Naive thymus-derived CD4-positive, alpha-beta T cell (primary cell): ENCODE data around the gene CDC42EP4. TPM values are rescaled to one million over a fixed set of nuclear protein-coding genes. Genes with fewer than 3 reads are reported as not detected.

Experiments used
- ATAC-seq: fragments of 150-1000 bp; cut with Tn5 transposase; 2 replicates; pipeline ENCODE4 v1.10.0; 2021; ENCODE audit warnings: mild to moderate bottlenecking, moderate library complexity
- CTCF ChIA-PET: fragments of 350-600 bp; sonication (Branson Sonifier 250); formaldehyde crosslinking; loops from one replicate; lab custom pipeline; 2021; ENCODE audit warnings: antibody characterized with exemption; lab: Charles Lee
- POLR2A ChIA-PET: fragments of 350-600 bp; sonication (Branson Sonifier 250); formaldehyde crosslinking; loops from one replicate; lab custom pipeline; 2021; ENCODE audit warnings: antibody characterized with exemption, inconsistent platforms; lab: Charles Lee
- DNase-seq, 9 donors: peaks; one replicate each; pipeline versions ENCODE4 v3.0.0 to v3.0.0-alpha.2; 2020 to 2022; ENCODE audit warnings: mixed read lengths in 1 of 9
- H3K27ac ChIP-seq: one replicate; pipeline ENCODE4 v1.7.0; 2013; ENCODE audit warnings: mild to moderate bottlenecking, low read depth, low read length, moderate library complexity
- H3K27me3 ChIP-seq, 2 donors: one replicate each; pipeline ENCODE4 v1.7.0; 2013; ENCODE audit warnings: low read length in 2 of 2, mild to moderate bottlenecking in 2 of 2, moderate library complexity in 2 of 2; ENCODE audit not compliant: control insufficient read depth in 2 of 2, insufficient read depth in 2 of 2
- H3K36me3 ChIP-seq, 3 experiments: 1 replicate in 2 of 3; 2 replicates in 1 of 3; pipeline ENCODE4 v1.7.0; 2013; ENCODE audit warnings: low read length in 3 of 3, mild to moderate bottlenecking in 3 of 3, moderate library complexity in 1 of 3; ENCODE audit not compliant: insufficient read depth in 3 of 3, control insufficient read depth in 2 of 3
- H3K4me1 ChIP-seq, 2 donors: one replicate each; pipeline ENCODE4 v1.7.0; 2013; ENCODE audit warnings: low read length in 2 of 2, mild to moderate bottlenecking in 2 of 2, moderate library complexity in 1 of 2; ENCODE audit not compliant: control insufficient read depth in 2 of 2, insufficient read depth in 2 of 2
- H3K4me3 ChIP-seq: 2 replicates; pipeline ENCODE4 v1.7.0; 2013; ENCODE audit warnings: mild to moderate bottlenecking, low read length
- H3K9me3 ChIP-seq, 3 experiments: 1 replicate in 2 of 3; 2 replicates in 1 of 3; pipeline ENCODE4 v1.7.0; 2013; ENCODE audit warnings: low read length in 3 of 3; ENCODE audit not compliant: control insufficient read depth in 2 of 3
- H3K27ac Mint-ChIP-seq, 9 donors: one replicate each; pipeline ENCODE4 v1.8.0; 2020 to 2022; ENCODE audit warnings: mixed read lengths in 9 of 9, mild to moderate bottlenecking in 8 of 9, moderate library complexity in 5 of 9, inconsistent platforms in 2 of 9
- H3K27me3 Mint-ChIP-seq, 5 donors: one replicate each; pipeline ENCODE4 v1.8.0; 2021 to 2022; ENCODE audit warnings: mixed read lengths in 5 of 5, mild to moderate bottlenecking in 1 of 5
- H3K36me3 Mint-ChIP-seq, 5 donors: one replicate each; pipeline ENCODE4 v1.8.0; 2020 to 2022; ENCODE audit warnings: mixed read lengths in 5 of 5, mild to moderate bottlenecking in 3 of 5, inconsistent platforms in 1 of 5
- H3K4me1 Mint-ChIP-seq, 7 donors: one replicate each; pipeline ENCODE4 v1.8.0; 2020 to 2022; ENCODE audit warnings: mixed read lengths in 7 of 7, mild to moderate bottlenecking in 3 of 7, inconsistent platforms in 1 of 7
- H3K4me3 Mint-ChIP-seq, 10 donors: one replicate each; pipeline ENCODE4 v1.8.0; 2020 to 2022; ENCODE audit warnings: mild to moderate bottlenecking in 10 of 10, mixed read lengths in 10 of 10, moderate library complexity in 6 of 10, inconsistent platforms in 2 of 10
- H3K9me3 Mint-ChIP-seq, 11 donors: one replicate each; pipeline ENCODE4 v1.8.0; 2020 to 2022; ENCODE audit warnings: mixed read lengths in 11 of 11, mild to moderate bottlenecking in 4 of 11, inconsistent platforms in 1 of 11, moderate library complexity in 1 of 11
- intact Hi-C, 2 donors: fragments of 100-400 bp; cut with micrococcal nuclease; formaldehyde crosslinking; loops; one replicate each; pipeline ENCODE4 v1.15.1; 2023
- polyA plus RNA-seq, 2 donors: library from polyadenylated mRNA; unstranded; fragments of 300-500 nt; fragmentation: Illumina TruSeq; gene quantifications; one replicate each; pipeline ENCODE4 v1.2.3, GENCODE V29; 2021
- total RNA-seq, 6 experiments: library from RNA in 5 of 6; stranded (reverse) in 5 of 6; gene quantifications; 1 replicate in 5 of 6; 2 replicates in 1 of 6; pipeline ENCODE4 v1.2.3 and lab custom pipeline; 2021 to 2026

CDC42EP4 gene
- total and polyA plus RNA-seq, 7 experiments from 2014 or later: 0.19 to 15.8 (median 1.5) TPM

- Mint-ChIP-seq H3K27me3 (no peaks in the 10 kb centered on the region), H3K9me3 (no peaks in the 10 kb centered on the region), H3K27ac (no peak overlapping the region), H3K36me3 (no peaks in the 10 kb centered on the region), H3K4me3 (no peak overlapping the region), H3K4me1 (no peaks in the 10 kb centered on the region)
- ATAC-seq (no peak), DNase-seq (no peak)
- Histone ChIP-seq H3K4me1 (no peaks in the 10 kb centered on the region), H3K9me3 (no peaks in the 10 kb centered on the region), H3K27ac (no peak overlapping the region), H3K27me3 (no peaks in the 10 kb centered on the region), H3K4me3 (no peak overlapping the region), H3K36me3 (no peaks in the 10 kb centered on the region)
- ChIA-PET POLR2A (no interaction called here), CTCF (interaction anchor here (1.1 kb wide), 1 partner anchor 535 kb away, joined by 3 read pairs; no protein-coding TSS in a partner anchor)
- intact Hi-C loops: no loop called here
These were observed 48.8 kb downstream of the CDC42EP4 start for GRCh38 chr17:73262676-73263642.

- Histone ChIP-seq H3K36me3 (no peaks in the 10 kb centered on the region), H3K27ac (no peak overlapping the region), H3K9me3 (no peaks in the 10 kb centered on the region), H3K27me3 (no peaks in the 10 kb centered on the region), H3K4me3 (no peak overlapping the region), H3K4me1 (no peaks in the 10 kb centered on the region)
- Mint-ChIP-seq H3K36me3 (no peaks in the 10 kb centered on the region), H3K9me3 (no peaks in the 10 kb centered on the region), H3K4me3 (no peak overlapping the region), H3K27ac (no peak overlapping the region), H3K27me3 (no peaks in the 10 kb centered on the region), H3K4me1 (no peaks in the 10 kb centered on the region)
- DNase-seq: no peak
- no peak for ATAC-seq
- POLR2A ChIA-PET: no interaction called here
- CTCF ChIA-PET: no interaction called here
- intact Hi-C loops: no loop called here
These were observed 49.7 kb downstream of the CDC42EP4 start for GRCh38 chr17:73261952-73262675.

DNA sequence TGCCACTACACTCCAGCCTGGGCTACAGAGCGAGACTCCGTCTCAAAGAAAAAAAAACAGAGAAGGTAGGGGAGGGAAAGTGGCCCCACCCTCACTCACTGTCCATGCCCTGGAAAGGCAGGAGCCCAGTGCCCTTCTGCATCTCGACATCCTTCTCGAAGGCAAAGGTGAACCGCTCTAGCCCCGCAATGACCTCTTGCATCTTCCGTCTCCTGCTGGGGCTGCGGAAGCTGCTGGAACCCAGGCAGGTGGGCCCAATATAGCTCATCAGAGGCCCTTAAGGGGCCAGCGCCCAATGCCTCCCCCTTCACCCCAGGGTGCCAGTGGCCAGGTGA is 50.2 kb downstream of the CDC42EP4 start, which contains the start of gene CPSF4L:
Gene CPSF4L (minus strand): TSS at position 264 of the 335 bp plus-strand sequence. CDS start 62 bp downstream, at position 202.
- DNase-seq (no peak), ATAC-seq (no peak)
- H3K27me3 ChIP-seq: no peaks in the 10 kb centered on the region
- H3K4me3 ChIP-seq: no peak within 1 kb of the TSS
- H3K4me1 ChIP-seq: no peaks in the 10 kb centered on the region
- Mint-ChIP-seq H3K4me1 (no peaks in the 10 kb centered on the region), H3K27me3 (no peaks in the 10 kb centered on the region), H3K27ac (no peak within 1 kb of the TSS), H3K36me3 (no peaks in the 10 kb centered on the region), H3K9me3 (no peaks in the 10 kb centered on the region), H3K4me3 (no peak within 1 kb of the TSS)
- ChIA-PET CTCF (no interaction called here), POLR2A (no interaction called here)
- H3K9me3 ChIP-seq: no peaks in the 10 kb centered on the region
- H3K36me3 ChIP-seq: no peaks in the 10 kb centered on the region
- intact Hi-C loops: no loop called here
- no peak within 1 kb of the TSS for H3K27ac ChIP-seq

GRCh38 chr17:73257516-73257915 is 54.3 kb downstream of the CDC42EP4 start:
- no peak for ATAC-seq
- Mint-ChIP-seq H3K27me3 (no peaks in the 10 kb centered on the region), H3K4me1 (peaks cover 0 to 4% (median 0%) of the 10 kb centered on the region in 7 donors), H3K4me3 (no peak overlapping the region), H3K36me3 (no peaks in the 10 kb centered on the region), H3K27ac (no peak overlapping the region), H3K9me3 (no peaks in the 10 kb centered on the region)
- Histone ChIP-seq H3K9me3 (no peaks in the 10 kb centered on the region), H3K4me1 (no peaks in the 10 kb centered on the region), H3K36me3 (no peaks in the 10 kb centered on the region), H3K27ac (no peak overlapping the region), H3K27me3 (no peaks in the 10 kb centered on the region), H3K4me3 (no peak overlapping the region)
- POLR2A ChIA-PET: no interaction called here
- intact Hi-C loops: loop anchor here in 1 of 2 donors (5.0 kb wide), 1 partner anchor 530 kb away; no protein-coding TSS in a partner anchor
- DNase-seq: no peak
- CTCF ChIA-PET: interaction anchor here (0.7 kb wide), 1 partner anchor 1534 kb away, joined by 3 read pairs; no protein-coding TSS in a partner anchor

- no peaks in the 10 kb centered on the region for H3K36me3 ChIP-seq
- no peaks in the 10 kb centered on the region for H3K9me3 ChIP-seq
- DNase-seq (no peak), ATAC-seq (no peak)
- H3K4me3 ChIP-seq: no peak overlapping the region
- H3K36me3 Mint-ChIP-seq: no peaks in the 10 kb centered on the region
- H3K27ac Mint-ChIP-seq: no peak overlapping the region
- H3K27me3 ChIP-seq: no peaks in the 10 kb centered on the region
- H3K27me3 Mint-ChIP-seq: no peaks in the 10 kb centered on the region
- no peaks in the 10 kb centered on the region for H3K9me3 Mint-ChIP-seq
- CTCF ChIA-PET: interaction anchor here (1.1 to 4.6 kb wide), 5 partner anchors 62 to 529 kb away, joined by 3 to 43 read pairs (median 3); no protein-coding TSS in a partner anchor
- no peak overlapping the region for H3K27ac ChIP-seq
- H3K4me1 Mint-ChIP-seq: peaks cover 0 to 4% (median 0%) of the 10 kb centered on the region in 7 donors
- H3K4me1 ChIP-seq: no peaks in the 10 kb centered on the region
- intact Hi-C loops: loop anchor here in 1 of 2 donors (1.0 to 5.0 kb wide), 2 partner anchors 114 to 529 kb away; no protein-coding TSS in a partner anchor
- POLR2A ChIA-PET: interaction anchor here (0.9 kb wide), 1 partner anchor 113 kb away, joined by 3 read pairs; no protein-coding TSS in a partner anchor
- no peak overlapping the region for H3K4me3 Mint-ChIP-seq
These were observed 55.6 kb downstream of the CDC42EP4 start for GRCh38 chr17:73256220-73256619.

- H3K27ac ChIP-seq: no peak overlapping the region
- intact Hi-C loops: loop anchor here (1.0 to 5.0 kb wide), 5 partner anchors 64 to 698 kb away; no protein-coding TSS in a partner anchor
- no peaks in the 10 kb centered on the region for H3K36me3 ChIP-seq
- peak in 7 of 9 donors; percentile 38 to 63 (median 48) for DNase-seq
- no peaks in the 10 kb centered on the region for H3K4me1 ChIP-seq
- H3K27me3 Mint-ChIP-seq: no peaks in the 10 kb centered on the region
- H3K9me3 Mint-ChIP-seq: no peaks in the 10 kb centered on the region
- ChIA-PET POLR2A (interaction anchor here (0.5 to 0.9 kb wide), 3 partner anchors 36 to 113 kb away, joined by 3 to 7 read pairs (median 4); no protein-coding TSS in a partner anchor), CTCF (interaction anchor here (0.6 to 4.6 kb wide), 9 partner anchors 10 to 529 kb away, joined by 3 to 43 read pairs (median 5); no protein-coding TSS in a partner anchor)
- H3K9me3 ChIP-seq: no peaks in the 10 kb centered on the region
- no peaks in the 10 kb centered on the region for H3K27me3 ChIP-seq
- H3K27ac Mint-ChIP-seq: no peak overlapping the region
- no peak overlapping the region for H3K4me3 ChIP-seq
- ATAC-seq: peak; percentile 75
- no peak overlapping the region for H3K4me3 Mint-ChIP-seq
- H3K36me3 Mint-ChIP-seq: no peaks in the 10 kb centered on the region
- peaks cover 0 to 4% (median 0%) of the 10 kb centered on the region in 7 donors for H3K4me1 Mint-ChIP-seq
These were observed 56.1 kb downstream of the CDC42EP4 start for GRCh38 chr17:73255671-73256181.
